GM18861 (cell line): ENCODE results near the gene MDH1.

ENCODE experiments used
- ATAC-seq: cut with Tn5 transposase; IDR thresholded peaks from one replicate; pipeline ENCODE4 v1.9.1; 2021; ENCODE audit not compliant: unreplicated experiment

The MDH1 gene

DNA sequence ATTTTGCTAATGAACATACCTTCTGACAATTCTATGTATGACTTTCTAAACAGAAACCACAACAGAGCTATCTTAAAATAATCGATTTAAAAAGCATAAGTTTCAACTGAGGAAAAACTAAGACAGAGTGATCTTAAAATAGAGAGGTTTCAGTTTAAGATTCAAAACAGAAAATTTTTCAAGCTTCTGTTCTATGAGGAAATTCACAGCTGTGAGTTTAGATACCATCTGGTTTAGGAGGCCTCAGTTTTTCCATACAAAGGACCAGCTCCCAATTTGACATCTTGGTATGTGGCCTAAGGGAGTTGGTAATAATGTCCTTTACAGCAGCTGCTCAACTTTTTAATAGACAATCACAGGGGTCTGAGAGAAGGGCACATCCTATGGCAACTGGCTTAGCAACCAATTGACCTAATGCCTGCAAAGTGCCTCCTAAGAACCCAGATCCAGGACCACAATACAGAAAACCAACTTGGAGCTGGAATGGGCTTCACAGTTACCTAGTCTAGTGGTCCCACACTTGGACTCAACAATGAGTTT lies 39.7 kb downstream of the MDH1 start:
- ATAC-seq = no peak

DNA sequence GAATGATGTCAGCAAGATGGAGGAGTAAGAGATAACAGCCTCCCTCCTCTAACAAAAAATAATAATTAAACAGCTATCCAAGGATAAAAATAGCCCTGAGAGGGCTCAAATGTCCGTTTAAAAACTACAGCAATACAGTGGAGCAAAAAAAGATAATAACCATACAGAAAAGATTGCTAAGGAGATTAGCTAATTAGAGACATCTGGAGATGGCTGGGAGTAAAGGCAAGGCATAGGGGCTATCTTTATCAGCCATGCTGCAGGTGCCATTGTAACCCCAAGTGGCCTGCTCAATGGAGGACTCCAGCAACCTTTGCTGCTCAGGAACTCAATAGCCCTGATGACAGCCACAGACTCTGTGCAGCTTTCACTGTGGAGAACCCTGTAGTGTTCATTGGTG lies 42.7 kb downstream of the MDH1 start:
- no peak for ATAC-seq

DNA sequence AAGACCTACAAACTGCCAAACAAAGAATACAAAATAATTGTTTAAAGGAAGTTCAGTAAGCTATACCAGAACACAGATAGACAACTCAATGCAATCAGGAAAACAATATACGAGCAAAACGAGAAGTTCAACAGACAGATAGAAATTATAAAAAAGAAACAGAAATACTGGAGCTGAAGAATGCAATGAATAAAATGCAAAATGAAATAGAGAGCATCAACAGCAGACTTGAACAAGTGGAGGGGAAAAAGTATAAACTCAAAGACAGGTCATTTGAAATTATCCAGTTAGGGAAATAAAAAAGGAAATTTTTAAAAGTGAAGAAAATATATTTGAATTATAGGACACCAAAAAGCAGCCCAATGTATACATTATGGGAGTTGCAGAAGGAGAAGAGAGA lies 43.6 kb downstream of the MDH1 start:
- ATAC-seq = no peak

GRCh38 chr2:63639344-63639743 lies 50.6 kb downstream of the MDH1 start:
- no peak for ATAC-seq

- ATAC-seq = no peak
Observed at GRCh38 chr2:63642946-63643345, 54.2 kb downstream of the MDH1 start.

GRCh38 chr2:63643486-63643885 lies 54.7 kb downstream of the MDH1 start:
- no peak for ATAC-seq

DNA sequence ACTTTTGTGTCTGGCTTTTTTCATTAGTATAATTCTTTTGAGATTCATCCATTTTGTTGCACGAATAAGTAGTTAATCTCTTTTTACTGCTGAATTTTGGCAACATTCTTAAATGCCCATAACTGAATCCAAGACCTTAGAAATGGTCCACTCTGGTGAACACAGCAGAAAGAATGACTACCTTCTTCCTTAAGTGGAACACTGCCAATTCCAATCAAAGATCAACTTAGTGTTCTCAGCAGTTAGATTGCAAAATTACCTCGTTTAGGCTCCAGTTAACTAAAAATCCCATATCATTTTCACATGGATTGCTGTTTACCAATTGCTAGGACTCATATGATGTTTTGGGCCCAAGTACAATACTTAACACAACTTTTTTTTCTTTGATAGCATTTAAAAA lies 59.9 kb downstream of the MDH1 start:
- ATAC-seq = no peak

DNA sequence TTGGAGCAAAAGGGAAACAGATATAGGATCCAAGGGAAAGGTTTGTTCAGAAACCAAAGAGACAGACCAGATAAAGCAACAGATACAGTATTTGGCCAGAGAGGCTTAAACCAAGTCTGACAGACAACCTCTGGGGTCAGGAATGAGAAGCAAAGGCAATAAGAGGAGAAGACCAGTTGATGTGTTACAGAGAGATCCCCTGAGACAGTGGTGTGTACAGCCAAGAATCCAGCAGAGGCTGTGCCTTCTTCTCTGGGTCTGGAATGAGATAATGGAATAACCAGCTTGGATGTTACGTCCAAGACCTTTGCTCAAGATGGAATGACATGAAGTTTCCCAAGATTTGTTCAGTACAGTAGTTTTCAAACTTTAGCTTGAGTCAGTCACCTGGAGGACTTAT lies 61.1 kb downstream of the MDH1 start:
- ATAC-seq = no peak

- ATAC-seq = no peak
Observed at GRCh38 chr2:63650756-63651155, 62.0 kb downstream of the MDH1 start.

- ATAC-seq = no peak
Observed at GRCh38 chr2:63651356-63651755, 62.6 kb downstream of the MDH1 start.

- no peak for ATAC-seq
Observed at GRCh38 chr2:63651861-63652651, 63.3 kb downstream of the MDH1 start.

GRCh38 chr2:63652652-63652985 lies 63.9 kb downstream of the MDH1 start:
- ATAC-seq = no peak

DNA sequence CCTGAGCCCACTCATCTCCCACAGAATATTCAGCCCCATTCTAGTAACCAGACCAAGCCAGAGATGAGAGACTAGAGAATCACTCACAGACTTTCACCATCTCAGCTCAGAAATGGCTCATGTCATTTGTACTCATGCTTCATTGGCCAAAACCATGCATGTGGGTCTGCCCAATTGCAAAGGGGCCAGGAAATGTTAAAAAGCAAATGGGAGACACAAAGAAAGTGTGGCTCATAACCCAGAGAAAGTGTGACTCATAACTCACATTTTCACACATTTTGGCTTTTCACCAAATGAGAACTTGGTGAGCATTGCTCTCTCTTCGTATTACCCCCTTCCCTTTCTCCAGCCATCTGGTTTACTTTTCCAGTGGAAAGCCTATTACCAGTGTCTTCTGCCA lies 66.2 kb downstream of the MDH1 start:
- ATAC-seq = no peak
